Sigmoid colon (tissue), 7 donors: Measurements from ENCODE around the gene ANKS1A. TPM values are rescaled to one million over a fixed set of nuclear protein-coding genes. Genes with fewer than 3 reads are reported as not detected.
A peak's percentile ranks its signal among the peaks of the same experiment; 100 is the strongest.

Source experiments
- DNase-seq: peaks from one replicate; pipeline ENCODE4 v3.0.0-alpha.2; 2019
- H3K27ac ChIP-seq, 4 donors: fragments of 200-600 bp; sonication (generic); one replicate each; pipeline ENCODE4 v1.5.1; 2016 to 2019; ENCODE audit warnings: mild to moderate bottlenecking in 1 of 4
- H3K27me3 ChIP-seq, 3 donors: fragments of 200-600 bp; sonication (generic); one replicate each; pipeline ENCODE4 v1.5.1; 2019; ENCODE audit warnings: mild to moderate bottlenecking in 1 of 3
- H3K36me3 ChIP-seq, 4 donors: fragments of 200-600 bp; sonication (generic); one replicate each; pipeline ENCODE4 v1.5.1; 2016 to 2019
- H3K4me1 ChIP-seq, 4 donors: fragments of 200-600 bp; sonication (generic); one replicate each; pipeline ENCODE4 v1.5.1; 2017 to 2019
- H3K4me3 ChIP-seq, 4 donors: fragments of 200-600 bp; sonication (generic); one replicate each; pipeline ENCODE4 v1.5.1; 2017 to 2019; ENCODE audit warnings: mild to moderate bottlenecking in 2 of 4, moderate library complexity in 1 of 4
- H3K9me3 ChIP-seq, 4 donors: fragments of 200-600 bp in 3 of 4; sonication (generic) in 3 of 4; one replicate each; pipeline versions ENCODE4 v1.5.1 to v1.6.1; 2013 to 2019
- EP300 ChIP-seq, 4 donors: sonication (generic); formaldehyde crosslinking; IDR thresholded peaks; one replicate each; pipeline ENCODE4 v1.6.1; 2017; ENCODE audit warnings: antibody characterized with exemption in 4 of 4
- POLR2A ChIP-seq, 2 donors: fragments of 450-650 bp; IDR thresholded peaks; one replicate each; pipeline ENCODE4 v1.6.1; 2016; ENCODE audit warnings: antibody characterized with exemption in 2 of 2, mild to moderate bottlenecking in 2 of 2, moderate library complexity in 2 of 2
- POLR2AphosphoS5 ChIP-seq, 4 donors: sonication (generic); formaldehyde crosslinking; IDR thresholded peaks; one replicate each; pipeline ENCODE4 v1.6.1; 2017; ENCODE audit warnings: antibody characterized with exemption in 4 of 4
- WGBS, 2 donors: extraction: QIAGEN DNeasy Blood & Tissue Kit; methylation state at CpG; one replicate each; pipeline ENCODE4 v1.1.7; 2013; 5-methylcytosine and 5-hydroxymethylcytosine counted together
- intact Hi-C: fragments of 100-400 bp; cut with DNase I; formaldehyde crosslinking; loops from one replicate; pipeline ENCODE4 v1.15.1; 2023
- polyA plus RNA-seq, 3 donors: library from polyadenylated mRNA; stranded (reverse); fragments of 200-250 nt; gene quantifications; one replicate each; pipeline ENCODE4 v1.2.3, GENCODE V29; 2013
- total RNA-seq, 4 donors: library from RNA; depleted of rRNA; stranded (reverse); fragments of >200 nt; gene quantifications; one replicate each; pipeline ENCODE4 v1.1.0, GENCODE V29; 2016
- TF ChIP-seq, protein P1 (sequence below), 4 experiments: fragments of 450-650 bp in 3 of 4; fragments of 200-600 bp in 1 of 4; IDR thresholded peaks; one replicate each; pipeline ENCODE4 v1.5.1; 2016 to 2019; ENCODE audit warnings: antibody characterized with exemption in 4 of 4, mild to moderate bottlenecking in 3 of 4, moderate library complexity in 2 of 4
- donor health status: healthy with polysubstance abuse.
- donor health status: Bipolar disorder and iron deficiency.
- donor health status: healthy.

Gene ANKS1A
- total and polyA plus RNA-seq, 7 donors, result 9.0 to 60.1 (median 37.8) TPM

GRCh38 chr6:34864007-34864406, 25.0 kb upstream of the ANKS1A start:
- H3K4me1 ChIP-seq, result peaks cover 0 to 20% (median 11%) of the 10 kb centered on the region in 4 donors
- intact Hi-C loops, result no loop called here
- peak overlapping the region in 2 of 4 donors; percentile 74 to 77 for H3K27ac ChIP-seq
- no peak for DNase-seq
- peaks cover 0 to 41% (median 10%) of the 10 kb centered on the region in 4 donors for H3K36me3 ChIP-seq
- TF ChIP-seq POLR2AphosphoS5 (IDR thresholded peaks at IDR 0.05) (no peak), POLR2A (IDR thresholded peaks at IDR 0.05) (no peak), EP300 (IDR thresholded peaks at IDR 0.05) (no peak)
- TF ChIP-seq, protein P1, sequence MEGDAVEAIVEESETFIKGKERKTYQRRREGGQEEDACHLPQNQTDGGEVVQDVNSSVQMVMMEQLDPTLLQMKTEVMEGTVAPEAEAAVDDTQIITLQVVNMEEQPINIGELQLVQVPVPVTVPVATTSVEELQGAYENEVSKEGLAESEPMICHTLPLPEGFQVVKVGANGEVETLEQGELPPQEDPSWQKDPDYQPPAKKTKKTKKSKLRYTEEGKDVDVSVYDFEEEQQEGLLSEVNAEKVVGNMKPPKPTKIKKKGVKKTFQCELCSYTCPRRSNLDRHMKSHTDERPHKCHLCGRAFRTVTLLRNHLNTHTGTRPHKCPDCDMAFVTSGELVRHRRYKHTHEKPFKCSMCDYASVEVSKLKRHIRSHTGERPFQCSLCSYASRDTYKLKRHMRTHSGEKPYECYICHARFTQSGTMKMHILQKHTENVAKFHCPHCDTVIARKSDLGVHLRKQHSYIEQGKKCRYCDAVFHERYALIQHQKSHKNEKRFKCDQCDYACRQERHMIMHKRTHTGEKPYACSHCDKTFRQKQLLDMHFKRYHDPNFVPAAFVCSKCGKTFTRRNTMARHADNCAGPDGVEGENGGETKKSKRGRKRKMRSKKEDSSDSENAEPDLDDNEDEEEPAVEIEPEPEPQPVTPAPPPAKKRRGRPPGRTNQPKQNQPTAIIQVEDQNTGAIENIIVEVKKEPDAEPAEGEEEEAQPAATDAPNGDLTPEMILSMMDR (IDR thresholded peaks at IDR 0.05), result no peak
- no peaks in the 10 kb centered on the region for H3K9me3 ChIP-seq
- WGBS, 2 donors, result 83 to 98% methylated on average over 4 of the region's 4 CpGs
- H3K27me3 ChIP-seq, result no peaks in the 10 kb centered on the region
- no peak overlapping the region for H3K4me3 ChIP-seq

- peaks cover 0 to 20% (median 11%) of the 10 kb centered on the region in 4 donors for H3K4me1 ChIP-seq
- no peaks in the 10 kb centered on the region for H3K27me3 ChIP-seq
- peaks cover 0 to 37% (median 5%) of the 10 kb centered on the region in 4 donors for H3K36me3 ChIP-seq
- DNase-seq, result no peak
- TF ChIP-seq POLR2A (IDR thresholded peaks at IDR 0.05) (no peak), POLR2AphosphoS5 (IDR thresholded peaks at IDR 0.05) (peak; percentile 67 to 94 (median 91)), EP300 (IDR thresholded peaks at IDR 0.05) (peak in 3 of 4 donors; percentile 58 to 91 (median 79))
- H3K9me3 ChIP-seq, result no peaks in the 10 kb centered on the region
- WGBS, 2 donors, result 80 to 89% methylated on average over 3 of the region's 3 CpGs
- H3K27ac ChIP-seq, result peak overlapping the region in 3 of 4 donors; percentile 65 to 77 (median 74)
- no peak overlapping the region for H3K4me3 ChIP-seq
- intact Hi-C loops, result no loop called here
Measured at GRCh38 chr6:34865107-34865506, 23.9 kb upstream of the ANKS1A start.

DNA sequence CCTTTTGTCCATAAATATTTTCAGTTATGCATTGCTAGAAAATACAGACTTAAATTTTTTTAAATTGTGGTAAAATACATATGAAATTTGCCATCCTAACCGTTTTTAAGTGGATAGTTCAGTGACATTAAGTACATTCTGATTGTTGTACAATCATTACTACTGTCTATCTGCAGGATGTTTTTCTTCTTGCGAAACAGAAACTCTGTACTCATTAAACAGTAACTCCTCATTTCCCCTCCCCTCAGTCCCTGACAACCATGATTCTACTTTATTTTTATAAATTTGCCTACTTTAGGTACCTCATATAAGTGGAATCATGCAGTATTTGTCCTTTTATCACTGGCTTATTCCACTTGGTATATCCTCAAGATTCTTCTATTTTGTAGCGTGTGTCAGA, 22.5 kb upstream of the ANKS1A start:
- peaks cover 0 to 37% (median 14%) of the 10 kb centered on the region in 4 donors for H3K36me3 ChIP-seq
- WGBS, 2 donors, result 85 to 87% methylated on average over 3 of the region's 3 CpGs
- no peaks in the 10 kb centered on the region for H3K9me3 ChIP-seq
- DNase-seq, result no peak
- peak overlapping the region in 1 of 4 donors; percentile 74 for H3K27ac ChIP-seq
- no peaks in the 10 kb centered on the region for H3K27me3 ChIP-seq
- peaks cover 0 to 20% (median 11%) of the 10 kb centered on the region in 4 donors for H3K4me1 ChIP-seq
- no peak overlapping the region for H3K4me3 ChIP-seq
- TF ChIP-seq POLR2A (IDR thresholded peaks at IDR 0.05) (no peak), POLR2AphosphoS5 (IDR thresholded peaks at IDR 0.05) (no peak), EP300 (IDR thresholded peaks at IDR 0.05) (no peak)
- TF ChIP-seq, protein P1 (IDR thresholded peaks at IDR 0.05), result no peak
- intact Hi-C loops, result no loop called here

DNA sequence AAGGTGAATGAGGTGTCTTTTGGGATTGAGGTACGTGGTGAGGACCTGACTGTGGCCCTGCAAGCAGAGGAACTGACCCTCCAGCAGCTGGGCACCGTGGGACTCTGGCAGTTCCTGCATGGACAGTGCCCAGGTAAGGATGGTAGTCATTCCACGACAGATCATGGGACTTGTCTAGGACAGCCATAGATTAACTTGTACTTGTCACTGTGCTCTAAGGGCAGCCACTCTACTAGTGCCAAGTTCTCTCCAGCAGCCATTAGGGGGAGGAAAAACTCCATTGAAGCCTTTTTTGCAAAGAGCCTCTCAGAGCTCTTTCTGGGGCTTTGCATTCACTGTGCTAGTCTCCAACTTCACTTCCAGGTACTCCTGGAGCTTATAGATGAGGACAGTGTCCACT, 21.6 kb upstream of the ANKS1A start:
- 90 to 97% methylated on average over 3 of the region's 3 CpGs for WGBS, 2 donors
- no peaks in the 10 kb centered on the region for H3K9me3 ChIP-seq
- no peak for DNase-seq
- peaks cover 0 to 20% (median 11%) of the 10 kb centered on the region in 4 donors for H3K4me1 ChIP-seq
- peaks cover 0 to 45% (median 23%) of the 10 kb centered on the region in 4 donors for H3K36me3 ChIP-seq
- intact Hi-C loops, result no loop called here
- H3K27me3 ChIP-seq, result no peaks in the 10 kb centered on the region
- H3K27ac ChIP-seq, result no peak overlapping the region
- no peak for TF ChIP-seq EP300 (IDR thresholded peaks at IDR 0.05)
- TF ChIP-seq, protein P1 (IDR thresholded peaks at IDR 0.05), result no peak
- TF ChIP-seq POLR2AphosphoS5 (IDR thresholded peaks at IDR 0.05), result no peak
- no peak for TF ChIP-seq POLR2A (IDR thresholded peaks at IDR 0.05)
- H3K4me3 ChIP-seq, result no peak overlapping the region

DNA sequence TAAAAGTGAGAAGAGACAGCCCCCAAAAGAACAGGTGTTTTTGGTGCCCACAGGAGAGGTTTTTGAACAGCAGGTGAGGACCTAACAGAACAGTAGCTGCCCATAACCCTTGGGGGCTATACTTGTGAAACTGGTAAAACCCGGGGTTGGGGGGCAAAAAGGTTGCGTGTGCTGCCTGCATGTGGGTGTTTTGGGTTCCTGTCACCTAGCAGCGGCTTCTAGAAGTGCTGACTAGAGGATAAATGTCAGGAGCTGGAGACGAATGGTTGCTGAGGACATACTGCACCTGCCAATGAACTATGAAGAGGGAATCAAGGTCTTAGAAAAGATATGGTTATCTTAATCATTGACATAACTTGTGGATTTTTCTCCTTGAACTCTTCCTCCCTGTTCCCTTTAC, 17.2 kb upstream of the ANKS1A start:
- no peak for TF ChIP-seq EP300 (IDR thresholded peaks at IDR 0.05)
- WGBS, 2 donors, result 93 to 95% methylated on average over 4 of the region's 4 CpGs
- Histone ChIP-seq H3K27ac (no peak overlapping the region), H3K27me3 (no peaks in the 10 kb centered on the region), H3K9me3 (no peaks in the 10 kb centered on the region), H3K4me3 (no peak overlapping the region), H3K36me3 (peaks cover 0 to 89% (median 33%) of the 10 kb centered on the region in 4 donors), H3K4me1 (no peaks in the 10 kb centered on the region)
- no peak for DNase-seq
- intact Hi-C loops, result no loop called here

- 82 to 86% methylated on average over 1 of the region's 1 CpG for WGBS, 2 donors
- no peaks in the 10 kb centered on the region for H3K27me3 ChIP-seq
Measured at GRCh38 chr6:34872332-34872731, 16.7 kb upstream of the ANKS1A start.

More at GRCh38 chr6:34872332-34872731, 16.7 kb upstream of the ANKS1A start:
- Histone ChIP-seq H3K27ac (no peak overlapping the region), H3K9me3 (no peaks in the 10 kb centered on the region), H3K4me3 (no peak overlapping the region), H3K36me3 (peaks cover 0 to 89% (median 33%) of the 10 kb centered on the region in 4 donors), H3K4me1 (no peaks in the 10 kb centered on the region)
- no peak for DNase-seq
- intact Hi-C loops, result no loop called here
- no peak for TF ChIP-seq POLR2AphosphoS5 (IDR thresholded peaks at IDR 0.05)
- no peak for TF ChIP-seq EP300 (IDR thresholded peaks at IDR 0.05)
- TF ChIP-seq POLR2A (IDR thresholded peaks at IDR 0.05), result no peak
- TF ChIP-seq, protein P1 (IDR thresholded peaks at IDR 0.05), result no peak
